ENCODE measurements around the gene OXNAD1.
"Not testable (repeated sequence)": the region's sequence is repeated elsewhere in the genome, so short reads cannot be mapped to it uniquely, and the experiment has no call there.

The OXNAD1 gene

DNA sequence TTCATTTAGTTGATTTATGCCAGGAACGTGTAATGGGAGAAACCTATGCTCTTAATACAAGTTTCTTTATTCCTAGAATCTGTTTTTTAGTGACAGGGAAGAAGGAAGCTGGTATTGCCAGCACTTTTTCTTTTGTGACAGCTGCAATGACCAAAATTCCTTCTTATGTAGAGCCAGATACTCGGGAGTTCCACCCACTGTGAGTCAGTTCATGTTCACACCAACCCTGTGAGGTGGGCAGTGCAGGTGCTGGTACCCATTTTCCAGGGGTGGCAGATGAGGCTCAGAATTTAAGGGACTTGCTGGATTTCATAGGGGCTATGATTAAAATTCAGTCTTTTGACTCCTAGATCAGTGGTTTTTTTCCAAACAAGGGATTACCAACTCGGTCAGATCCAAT, 34.7 kb downstream of the OXNAD1 start:
- H3K27ac ChIP-seq: peak overlapping the region in 5 of 21 experiments; percentile 2 to 83 (median 73)
- H3K4me3 ChIP-seq: no peak overlapping the region

DNA sequence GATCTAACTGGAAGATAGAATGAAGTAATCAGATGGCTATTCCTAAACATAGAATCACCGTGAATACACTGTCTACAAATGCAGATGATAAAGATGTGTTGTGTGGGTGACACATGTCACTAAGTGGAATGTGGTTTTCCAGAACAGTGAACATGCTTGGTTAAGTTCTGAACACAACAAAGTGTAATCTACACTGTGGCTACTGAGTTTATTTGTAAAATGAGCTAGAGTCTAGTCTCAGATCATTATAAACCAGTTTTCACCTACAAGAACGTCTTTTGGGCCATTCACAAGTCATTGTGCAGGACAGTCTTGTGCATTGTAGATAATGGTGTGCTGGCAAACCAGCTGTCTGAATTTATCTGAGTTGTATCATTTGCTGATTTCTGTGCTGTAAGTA, 35.3 kb downstream of the OXNAD1 start:
- Histone ChIP-seq H3K4me3 (no peak overlapping the region), H3K27ac (peak overlapping the region in 7 of 21 experiments; percentile 6 to 83 (median 73))

DNA sequence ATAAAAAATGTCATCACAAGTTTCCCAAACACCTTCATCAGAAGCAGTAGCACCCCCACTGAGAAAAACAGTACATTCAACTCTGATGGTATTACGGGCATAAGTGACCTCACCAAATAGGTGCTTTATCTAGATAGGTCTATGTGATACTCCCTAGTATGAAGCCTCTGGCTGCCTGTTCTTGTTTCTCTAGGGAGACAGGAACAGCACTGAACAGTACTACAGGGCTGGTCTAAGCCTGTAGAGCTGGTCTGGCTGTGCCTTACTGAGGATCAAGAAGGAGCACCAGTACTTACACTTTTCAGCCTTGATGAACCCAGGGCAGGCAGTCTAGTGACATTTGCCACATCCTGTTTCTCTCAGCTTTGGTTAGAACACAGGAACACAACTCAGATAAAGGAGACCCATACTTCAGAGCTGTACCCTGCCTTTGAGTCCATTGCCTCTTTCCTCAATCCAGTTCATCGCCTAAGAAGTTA, 35.9 kb downstream of the OXNAD1 start:
- Histone ChIP-seq H3K4me3 (no peak overlapping the region), H3K27ac (peak overlapping the region in 11 of 21 experiments; percentile 2 to 83 (median 57))

DNA sequence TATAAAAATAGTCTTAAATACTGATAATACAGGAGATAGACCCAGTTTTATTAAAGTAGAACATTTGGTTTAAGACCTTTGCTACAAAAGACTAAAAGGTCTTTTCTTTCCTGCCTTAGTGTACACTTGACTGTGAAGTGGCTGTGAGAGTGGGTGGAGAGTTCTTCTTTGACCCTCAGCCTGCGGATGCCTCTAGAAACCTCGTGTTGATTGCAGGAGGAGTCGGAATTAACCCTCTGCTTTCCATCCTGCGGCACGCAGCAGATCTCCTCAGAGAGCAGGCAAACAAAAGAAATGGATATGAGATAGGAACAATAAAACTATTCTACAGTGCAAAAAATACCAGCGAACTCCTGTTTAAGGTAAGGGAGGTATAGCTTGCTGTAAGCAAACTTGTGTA, 36.5 kb downstream of the OXNAD1 start:
- Histone ChIP-seq H3K4me3 (peak overlapping the region in 1 of 7 experiments; percentile 3), H3K27ac (peak overlapping the region in 13 of 21 experiments; percentile 2 to 83 (median 57))

DNA sequence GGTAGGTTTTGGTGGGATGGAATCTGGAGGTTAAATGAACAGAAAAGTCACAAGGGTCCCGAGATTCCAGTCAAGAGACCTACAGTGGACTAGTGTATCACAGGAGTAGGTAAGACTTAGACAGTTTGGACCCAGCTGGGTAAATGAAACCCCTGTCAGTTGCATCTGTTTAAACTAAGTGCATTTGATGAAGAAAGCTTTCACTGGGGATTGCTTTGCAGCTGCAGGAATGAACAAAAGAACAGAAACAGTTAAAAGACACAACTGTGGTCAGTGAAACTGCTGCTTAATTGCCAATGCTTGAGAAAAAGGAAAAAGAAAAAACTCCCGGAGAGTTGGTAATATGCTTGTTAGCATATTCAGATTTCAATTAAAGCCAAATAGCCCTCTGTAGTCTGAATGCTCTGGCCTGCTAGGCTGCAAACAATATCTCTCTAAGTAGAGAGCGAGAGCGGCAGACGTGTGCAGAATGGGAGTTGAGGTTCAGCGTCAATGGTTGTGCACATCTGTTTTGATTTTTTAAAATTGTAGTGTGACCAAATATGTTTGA, 37.1 kb downstream of the OXNAD1 start:
- Histone ChIP-seq H3K4me3 (peak overlapping the region in 1 of 7 experiments; percentile 3), H3K27ac (peak overlapping the region in 12 of 21 experiments; percentile 5 to 83 (median 57))

DNA sequence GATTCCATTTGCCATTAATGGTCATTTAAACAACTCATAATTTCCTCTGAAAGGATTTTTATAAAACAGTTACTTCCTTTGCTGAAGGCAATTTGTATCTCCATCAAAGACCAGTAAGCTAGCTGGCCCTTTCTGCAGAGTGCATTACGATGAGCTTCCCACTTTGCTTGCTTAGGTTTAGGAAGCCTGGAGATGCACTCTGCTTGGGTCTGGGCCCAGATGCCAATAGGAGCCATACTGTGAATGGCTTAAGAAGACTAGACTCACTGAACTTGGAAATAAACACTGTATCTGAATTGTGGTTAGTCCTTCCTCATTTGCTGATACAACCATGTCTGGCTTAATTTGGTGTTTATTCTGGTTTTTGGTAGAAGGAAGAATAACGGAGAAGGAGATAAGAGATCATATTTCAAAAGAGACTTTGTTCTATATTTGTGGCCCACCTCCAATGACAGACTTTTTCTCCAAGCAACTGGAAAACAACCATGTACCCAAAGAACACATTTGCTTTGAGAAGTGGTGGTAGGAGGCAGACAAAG, 38.1 kb downstream of the OXNAD1 start:
- Histone ChIP-seq H3K27ac (peak overlapping the region in 10 of 21 experiments; percentile 1 to 83 (median 57)), H3K4me3 (no peak overlapping the region)

DNA sequence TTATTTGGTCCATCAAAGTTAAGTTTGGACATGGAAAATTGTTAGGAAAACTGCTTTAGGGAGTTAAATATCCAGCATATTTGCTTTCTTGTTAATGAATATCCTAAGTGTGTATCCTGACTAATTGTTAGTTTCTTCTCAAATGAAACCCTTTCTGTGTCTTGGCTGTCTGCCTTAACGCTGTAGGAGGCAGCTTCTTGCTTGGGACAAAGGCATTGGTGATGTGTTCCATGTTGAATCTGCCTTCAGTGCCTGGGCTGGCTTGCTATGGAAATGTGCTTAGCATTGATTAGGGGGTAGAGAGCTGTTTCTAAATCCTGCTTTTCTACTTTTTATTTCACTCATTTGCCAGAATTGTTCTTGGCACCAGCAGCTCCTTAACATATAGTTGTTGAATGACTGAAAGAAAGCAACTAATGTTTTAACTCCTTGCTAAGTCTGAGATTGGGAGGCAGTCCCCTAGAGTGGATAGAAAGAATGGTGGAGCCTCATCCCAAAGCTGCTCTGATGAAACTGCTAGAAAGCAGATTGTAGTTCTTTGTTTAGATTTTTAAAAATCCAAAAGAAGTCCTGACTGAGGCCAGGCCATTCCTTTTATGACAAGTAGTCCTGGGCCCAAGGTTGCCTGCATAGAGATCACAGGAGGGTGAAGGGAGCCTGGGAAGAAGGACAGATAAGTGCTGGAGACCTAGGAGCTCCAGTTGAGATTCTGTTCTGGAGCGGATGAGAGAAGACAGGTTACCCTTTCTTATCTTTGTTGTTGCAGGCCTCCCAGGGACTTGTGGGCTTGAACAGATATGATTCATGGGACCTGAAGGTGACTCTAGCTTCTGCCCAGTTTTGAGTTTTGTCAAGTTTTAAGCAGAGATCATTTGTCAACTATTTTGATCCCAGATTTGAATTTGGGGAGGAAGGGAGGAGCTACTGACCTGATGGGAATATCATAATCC, 39.3 kb downstream of the OXNAD1 start:
- Histone ChIP-seq H3K27ac (peak overlapping the region in 9 of 21 experiments; percentile 12 to 83 (median 45)), H3K4me3 (no peak overlapping the region)

DNA sequence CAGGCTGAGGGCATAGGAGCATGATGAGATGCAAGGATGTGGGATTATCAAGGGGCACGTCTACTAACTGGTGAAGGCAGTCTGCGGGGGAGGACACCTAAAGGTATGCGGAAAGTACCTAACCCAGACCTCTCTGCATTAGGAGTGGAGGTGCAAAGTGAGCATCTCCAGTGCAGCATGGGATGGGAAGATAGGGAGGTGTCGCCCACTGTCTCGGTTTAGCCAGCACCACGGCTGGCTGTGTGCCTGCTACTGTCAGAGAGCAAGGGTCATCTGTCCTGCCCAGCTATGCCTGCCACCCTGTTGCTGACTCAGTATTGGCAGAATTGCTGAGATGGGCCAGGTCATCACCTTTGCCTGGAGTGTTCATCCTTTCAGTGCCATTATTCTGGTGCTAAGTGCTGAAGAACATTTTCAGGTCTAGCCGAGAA, 40.1 kb downstream of the OXNAD1 start:
- peak overlapping the region in 9 of 21 experiments; percentile 9 to 83 (median 45) for H3K27ac ChIP-seq
- no peak overlapping the region for H3K4me3 ChIP-seq

DNA sequence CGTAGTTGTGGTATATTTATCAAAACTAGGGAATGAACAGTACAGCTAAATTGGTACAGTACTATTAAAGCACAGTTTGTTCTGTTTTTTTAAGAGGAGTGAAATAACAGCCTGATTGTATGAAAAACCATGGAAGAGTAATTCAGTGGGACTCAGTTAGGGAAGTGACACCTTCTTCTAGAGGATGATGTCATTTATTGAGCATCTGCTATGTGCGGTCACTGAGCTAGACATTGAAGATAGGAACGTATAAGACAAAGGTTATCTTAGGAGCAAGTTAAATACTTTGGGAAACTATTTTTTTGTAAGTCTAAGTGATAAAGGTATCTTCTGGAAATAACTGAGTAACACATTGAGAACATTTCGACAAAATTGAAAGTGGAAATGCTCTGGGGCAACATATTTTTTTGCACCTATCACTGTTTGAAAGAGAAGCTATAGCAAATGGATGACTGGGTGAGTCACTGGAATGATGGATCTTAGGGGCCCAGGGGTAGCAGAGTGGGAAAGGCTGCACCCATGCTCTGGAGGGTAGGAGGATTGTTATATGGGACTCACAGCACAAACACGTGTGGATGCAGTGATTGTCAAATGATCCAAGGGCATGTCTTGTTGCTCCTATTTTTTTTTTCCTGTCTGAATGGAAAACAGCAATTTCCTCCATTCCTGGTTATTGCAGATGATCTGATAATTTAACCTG, 43.0 kb downstream of the OXNAD1 start:
- Histone ChIP-seq H3K4me3 (no peak overlapping the region), H3K27ac (peak overlapping the region in 1 of 21 experiments; percentile 18)

DNA sequence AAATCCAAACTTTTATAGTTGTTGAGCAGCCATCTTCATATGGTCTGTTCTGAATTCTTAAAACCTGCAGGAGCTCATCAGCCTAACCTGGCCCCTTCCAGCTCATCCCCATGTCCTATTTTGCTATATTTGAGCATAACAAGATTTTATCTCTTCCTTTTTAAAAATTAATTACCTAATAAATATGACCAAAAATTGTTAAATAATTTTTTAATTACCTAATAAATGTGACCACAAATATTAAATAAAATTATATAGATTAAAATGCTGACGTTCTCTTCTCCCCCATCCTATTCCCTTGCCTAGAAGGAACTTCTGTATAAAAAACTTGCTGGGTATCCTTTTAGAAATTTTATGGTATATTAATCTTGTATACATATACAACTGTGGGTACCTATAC, 43.7 kb downstream of the OXNAD1 start:
- Histone ChIP-seq H3K27ac (no peak overlapping the region), H3K4me3 (no peak overlapping the region)

DNA sequence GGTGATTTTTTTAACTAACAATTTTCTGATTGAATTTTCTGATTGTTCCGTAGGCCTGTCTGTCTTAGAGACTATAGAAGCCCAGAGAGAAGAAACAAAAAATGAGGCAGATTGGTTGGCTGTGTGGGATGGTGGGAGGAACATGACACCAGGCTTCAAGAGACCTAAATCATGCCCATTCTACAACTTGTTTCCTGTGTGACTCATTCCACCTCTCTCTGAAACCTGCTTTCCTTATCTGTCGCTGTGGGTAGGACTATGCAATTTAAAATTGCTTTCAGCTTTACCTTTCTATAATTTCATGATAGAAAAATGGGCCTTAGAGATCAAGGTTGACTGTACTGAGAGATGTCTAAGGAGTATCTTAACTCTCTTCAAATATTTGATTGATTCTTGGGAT, 44.5 kb downstream of the OXNAD1 start:
- no peak overlapping the region for H3K4me3 ChIP-seq
- H3K27ac ChIP-seq: peak overlapping the region in 7 of 21 experiments; percentile 33 to 94 (median 77)

DNA sequence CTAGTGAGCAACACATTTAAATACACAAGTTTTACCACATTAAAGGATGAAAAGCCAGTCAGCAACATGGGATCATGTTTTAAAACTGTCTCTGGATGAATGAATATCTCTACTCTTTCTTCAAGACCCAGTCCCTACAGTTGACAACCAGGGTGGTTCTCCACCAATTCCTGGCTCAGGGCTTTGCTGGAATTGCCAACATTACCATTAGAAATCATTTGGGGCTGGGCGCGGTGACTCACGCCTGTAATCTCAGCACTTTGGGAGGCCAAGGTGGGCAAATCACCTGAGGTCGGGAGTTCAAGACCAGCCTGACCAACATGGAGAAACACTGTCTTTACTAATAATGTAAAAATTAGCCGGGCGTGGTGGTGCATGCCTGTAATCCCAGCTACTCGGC, 45.5 kb downstream of the OXNAD1 start:
- peak overlapping the region in 11 of 21 experiments; percentile 0 to 94 (median 57) for H3K27ac ChIP-seq
- H3K4me3 ChIP-seq: not testable (repeated sequence)

DNA sequence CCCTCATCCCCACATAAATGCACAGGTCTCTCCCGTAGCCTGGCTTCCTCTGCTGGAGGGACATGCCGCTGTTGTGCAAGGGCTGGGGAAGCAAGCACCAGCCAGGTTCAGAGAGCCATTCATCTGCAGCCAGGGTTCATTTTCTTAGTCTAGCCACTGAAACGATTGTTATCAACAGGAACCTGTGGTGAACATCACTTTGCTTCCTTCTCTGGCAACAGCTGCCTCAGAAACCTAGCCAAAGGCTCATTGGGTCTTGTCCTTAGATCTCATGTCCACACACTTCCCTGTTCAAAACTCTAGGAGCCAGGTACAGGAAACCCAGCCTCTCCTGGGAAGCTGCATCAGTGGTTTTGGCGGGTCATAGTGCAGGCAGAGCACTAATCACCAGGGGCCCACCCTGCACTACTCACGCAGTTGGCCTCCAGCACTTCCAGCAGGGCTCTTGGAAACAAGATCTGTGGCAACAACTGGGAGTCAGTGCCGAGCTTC, 47.0 kb downstream of the OXNAD1 start:
- Histone ChIP-seq H3K27ac (peak overlapping the region in 19 of 21 experiments; percentile 5 to 94 (median 64)), H3K4me3 (no peak overlapping the region)

DNA sequence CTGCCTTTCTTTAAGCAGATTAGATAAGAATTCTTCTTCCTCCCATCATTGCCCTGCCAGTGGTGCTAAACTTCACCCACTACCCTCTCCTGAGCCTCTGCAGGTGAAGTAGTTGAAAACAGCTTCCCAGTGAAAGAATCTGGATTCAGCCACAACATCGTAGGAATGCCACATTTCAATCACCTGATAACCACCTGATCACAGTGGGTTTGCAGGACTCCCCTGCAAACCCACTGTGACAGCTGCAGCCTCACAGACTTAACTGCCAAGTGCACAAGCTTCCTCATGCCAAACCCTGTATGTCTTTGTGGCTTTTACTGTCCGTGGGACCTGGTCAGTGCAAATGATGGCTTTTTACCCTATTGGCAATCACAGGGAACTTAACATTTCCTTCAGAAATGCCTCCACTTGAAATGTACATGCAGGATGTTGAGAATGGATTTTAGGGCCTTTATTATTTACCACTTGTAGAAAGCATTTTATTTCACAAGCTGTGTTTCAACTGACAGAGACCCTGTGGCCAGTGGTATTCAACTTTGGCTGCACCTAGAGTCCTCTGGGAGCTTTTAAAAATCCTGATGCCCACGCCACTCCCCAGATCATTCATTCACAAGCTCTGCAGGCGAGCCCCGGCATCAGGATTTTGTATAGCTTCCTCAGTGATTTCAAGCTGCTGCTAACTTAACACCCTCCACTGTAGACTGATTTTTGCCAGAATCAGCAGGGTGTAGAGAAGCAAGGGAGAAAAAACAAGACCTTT, 49.1 kb downstream of the OXNAD1 start:
- H3K4me3 ChIP-seq: no peak overlapping the region
- H3K27ac ChIP-seq: peak overlapping the region in 7 of 21 experiments; percentile 11 to 67 (median 63)

DNA sequence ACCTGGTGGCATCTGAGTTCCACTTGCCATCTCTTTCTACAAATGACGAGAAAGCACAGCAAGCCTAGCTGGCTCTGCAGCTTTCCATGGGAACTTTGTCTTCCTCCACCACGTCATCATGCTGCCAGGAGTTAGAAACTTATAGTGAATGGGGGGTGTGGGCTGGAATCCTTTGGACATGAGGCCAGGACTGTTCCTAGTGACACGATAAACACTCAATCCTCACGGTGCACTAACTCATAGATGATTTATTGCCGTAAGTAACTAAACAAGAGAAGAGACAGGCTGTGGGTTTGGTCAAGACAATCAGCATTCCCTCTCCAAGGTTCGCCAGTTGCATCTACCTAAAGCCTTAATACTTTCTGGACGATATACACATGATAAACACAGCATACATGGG, 50.6 kb downstream of the OXNAD1 start:
- Histone ChIP-seq H3K4me3 (no peak overlapping the region), H3K27ac (peak overlapping the region in 1 of 21 experiments; percentile 3)

DNA sequence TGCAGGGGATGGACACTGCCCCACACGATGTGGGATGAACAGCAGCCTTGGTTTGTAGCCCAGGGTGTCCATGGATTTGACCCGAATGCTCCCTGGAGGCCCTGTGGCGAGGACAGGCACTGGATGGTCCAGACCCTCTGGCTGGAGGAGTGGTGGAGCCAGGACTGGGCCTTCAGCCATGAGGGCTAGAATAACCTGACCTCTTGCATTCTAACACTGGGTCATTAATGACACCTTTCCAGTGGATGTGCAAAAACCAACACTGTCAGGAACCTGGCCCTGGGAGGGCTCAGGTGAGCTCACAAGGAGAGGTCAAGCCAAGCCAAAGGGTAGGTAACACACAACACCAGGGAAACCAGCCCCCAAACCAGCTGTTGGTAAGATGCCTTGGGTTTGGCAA, 51.4 kb downstream of the OXNAD1 start:
- no peak overlapping the region for H3K4me3 ChIP-seq

DNA sequence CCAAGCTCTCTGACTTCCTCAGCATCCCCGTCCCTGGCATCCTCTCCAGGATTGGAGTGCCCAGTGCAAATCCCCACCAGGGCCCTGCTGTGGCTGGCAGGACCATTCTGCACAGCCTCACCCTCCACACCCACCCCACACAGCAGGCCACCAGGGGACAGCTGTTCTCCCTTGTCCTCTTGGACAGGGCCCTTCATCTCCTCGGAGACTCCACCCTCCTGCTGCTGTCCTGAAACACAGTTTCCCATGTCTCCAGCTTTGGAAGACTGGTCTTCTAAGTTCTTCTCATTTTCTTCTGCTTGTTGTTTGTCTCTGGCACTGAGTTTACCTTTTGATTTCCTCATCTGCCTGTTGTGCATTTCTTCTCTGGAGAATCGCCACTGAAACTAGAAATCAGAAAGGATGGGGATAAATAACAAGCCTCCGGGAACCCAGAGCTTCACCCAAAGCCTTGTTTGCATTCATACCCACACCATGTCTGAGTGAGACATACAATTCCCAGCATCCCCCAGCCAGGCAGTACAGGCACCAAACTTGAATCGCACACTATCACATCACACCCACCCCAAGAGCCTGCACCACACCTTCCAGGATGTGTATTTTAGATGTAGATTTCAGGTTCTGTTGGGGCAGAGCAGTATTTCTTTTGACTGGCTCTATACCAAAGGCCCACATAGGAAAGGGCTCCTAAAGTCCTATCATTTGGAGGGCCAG, 52.0 kb downstream of the OXNAD1 start:
- peak overlapping the region in 4 of 21 experiments; percentile 3 to 32 (median 12) for H3K27ac ChIP-seq
- no peak overlapping the region for H3K4me3 ChIP-seq

More for the DNA sequence above, 51.4 kb downstream of the OXNAD1 start:
- peak overlapping the region in 4 of 21 experiments; percentile 3 to 32 (median 20) for H3K27ac ChIP-seq

DNA sequence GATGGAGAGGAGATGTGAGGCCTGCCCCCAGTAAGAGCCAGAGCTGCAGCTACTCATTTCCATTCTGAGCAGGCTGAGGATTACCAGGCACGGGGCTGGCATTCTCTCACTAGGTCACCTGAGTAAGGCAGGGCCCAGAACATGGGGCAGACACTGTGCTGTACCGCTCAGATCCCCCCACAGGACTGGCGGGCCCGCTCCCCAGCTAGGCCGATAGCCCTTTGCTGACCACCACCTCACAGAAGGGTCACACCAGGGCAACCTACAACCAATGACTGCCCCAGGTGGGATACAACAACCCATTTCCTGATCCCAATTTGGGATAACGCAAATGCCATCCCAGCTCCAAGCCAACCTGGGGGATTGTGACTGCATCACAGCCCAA, 52.5 kb downstream of the OXNAD1 start:
- peak overlapping the region in 2 of 21 experiments; percentile 3 to 32 for H3K27ac ChIP-seq
- no peak overlapping the region for H3K4me3 ChIP-seq
